ENCODE measurements around the gene FLRT2.

DNA sequence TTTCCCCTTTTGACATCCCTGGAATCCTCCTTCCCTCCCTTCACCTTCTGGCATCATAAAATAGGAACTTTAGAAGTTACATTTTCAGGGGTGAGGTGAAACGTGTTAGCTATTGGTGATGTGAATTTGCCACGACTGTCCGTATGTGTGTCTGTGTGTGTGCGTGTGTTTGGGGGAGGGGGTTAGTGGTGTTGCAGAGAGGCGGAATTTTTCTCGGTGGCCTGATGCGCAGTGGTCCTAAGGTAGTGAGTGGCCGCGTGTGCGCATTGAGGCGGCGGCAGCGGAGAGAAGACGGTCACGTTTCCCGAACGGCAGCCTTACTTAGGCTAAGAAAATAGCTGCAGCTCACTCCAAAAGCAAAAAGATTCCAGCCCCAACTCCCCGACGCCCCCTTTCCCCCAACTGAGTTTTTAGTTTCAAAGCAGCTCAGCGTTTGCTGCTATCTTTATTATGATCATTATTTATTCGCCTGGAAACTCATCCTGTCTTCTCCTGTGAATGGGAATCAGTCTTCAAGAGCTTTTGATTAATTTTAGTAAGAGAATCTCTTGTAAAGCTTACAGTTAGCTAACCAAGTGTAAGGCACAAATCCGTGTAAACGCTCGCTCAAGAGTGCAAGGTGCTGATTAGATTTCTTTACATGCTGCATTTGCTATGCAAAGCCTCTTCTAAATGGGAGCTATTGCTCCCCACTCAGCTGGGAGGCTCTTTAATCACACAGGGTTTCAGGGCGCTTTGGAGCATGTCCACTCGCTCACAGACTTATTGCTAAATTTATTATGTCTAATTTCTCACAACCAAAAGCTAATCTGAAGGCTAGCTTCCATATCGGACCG lies 4.7 kb downstream of the FLRT2 start:
- TF ChIP-seq, protein P1, sequence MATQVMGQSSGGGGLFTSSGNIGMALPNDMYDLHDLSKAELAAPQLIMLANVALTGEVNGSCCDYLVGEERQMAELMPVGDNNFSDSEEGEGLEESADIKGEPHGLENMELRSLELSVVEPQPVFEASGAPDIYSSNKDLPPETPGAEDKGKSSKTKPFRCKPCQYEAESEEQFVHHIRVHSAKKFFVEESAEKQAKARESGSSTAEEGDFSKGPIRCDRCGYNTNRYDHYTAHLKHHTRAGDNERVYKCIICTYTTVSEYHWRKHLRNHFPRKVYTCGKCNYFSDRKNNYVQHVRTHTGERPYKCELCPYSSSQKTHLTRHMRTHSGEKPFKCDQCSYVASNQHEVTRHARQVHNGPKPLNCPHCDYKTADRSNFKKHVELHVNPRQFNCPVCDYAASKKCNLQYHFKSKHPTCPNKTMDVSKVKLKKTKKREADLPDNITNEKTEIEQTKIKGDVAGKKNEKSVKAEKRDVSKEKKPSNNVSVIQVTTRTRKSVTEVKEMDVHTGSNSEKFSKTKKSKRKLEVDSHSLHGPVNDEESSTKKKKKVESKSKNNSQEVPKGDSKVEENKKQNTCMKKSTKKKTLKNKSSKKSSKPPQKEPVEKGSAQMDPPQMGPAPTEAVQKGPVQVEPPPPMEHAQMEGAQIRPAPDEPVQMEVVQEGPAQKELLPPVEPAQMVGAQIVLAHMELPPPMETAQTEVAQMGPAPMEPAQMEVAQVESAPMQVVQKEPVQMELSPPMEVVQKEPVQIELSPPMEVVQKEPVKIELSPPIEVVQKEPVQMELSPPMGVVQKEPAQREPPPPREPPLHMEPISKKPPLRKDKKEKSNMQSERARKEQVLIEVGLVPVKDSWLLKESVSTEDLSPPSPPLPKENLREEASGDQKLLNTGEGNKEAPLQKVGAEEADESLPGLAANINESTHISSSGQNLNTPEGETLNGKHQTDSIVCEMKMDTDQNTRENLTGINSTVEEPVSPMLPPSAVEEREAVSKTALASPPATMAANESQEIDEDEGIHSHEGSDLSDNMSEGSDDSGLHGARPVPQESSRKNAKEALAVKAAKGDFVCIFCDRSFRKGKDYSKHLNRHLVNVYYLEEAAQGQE (IDR thresholded peaks at IDR 0.05; ENCODE audit: insufficient read depth in 1 of 2, low read depth in 2 of 2, low read length in 2 of 2) = no peak
- TF ChIP-seq POLR2AphosphoS5 (IDR thresholded peaks at IDR 0.05; ENCODE audit: low read depth, low read length) = no peak
- TF ChIP-seq TAF1 (IDR thresholded peaks at IDR 0.05; ENCODE audit: borderline replicate concordance, insufficient read depth, low read length) = no peak
